Astrocyte (in vitro differentiated cells and primary cell): ENCODE data around the gene DNAJC13. TPM values are rescaled to one million over a fixed set of nuclear protein-coding genes. Genes with fewer than 3 reads are reported as not detected.
A peak's percentile ranks its signal among the peaks of the same experiment; 100 is the strongest.

Experiments
- DNase-seq: peaks from one replicate; pipeline ENCODE4 v3.0.0-alpha.2; 2010; ENCODE audit warnings: low read depth
- FAIRE-seq: peaks from 2 replicates; lab custom pipeline; 2011; peaks lifted over from hg19 to GRCh38; lab: Jason Lieb, UNC
- H2AFZ ChIP-seq: 2 replicates; pipeline ENCODE4 v1.6.0; 2012; ENCODE audit warnings: low read depth, low read length, inconsistent platforms
- H3K27ac ChIP-seq: 2 replicates; pipeline ENCODE4 v1.5.1; 2011; ENCODE audit warnings: low read depth, low read length, inconsistent platforms
- H3K27me3 ChIP-seq: 2 replicates; pipeline ENCODE4 v1.6.0; 2011; ENCODE audit warnings: low read length, inconsistent platforms; ENCODE audit not compliant: insufficient read depth
- H3K36me3 ChIP-seq: 2 replicates; pipeline ENCODE4 v1.5.1; 2011; ENCODE audit warnings: low read length, inconsistent platforms; ENCODE audit not compliant: insufficient read depth
- H3K4me1 ChIP-seq: 2 replicates; pipeline ENCODE4 v1.5.1; 2011; ENCODE audit warnings: low read length, inconsistent platforms; ENCODE audit not compliant: insufficient read depth
- H3K4me2 ChIP-seq: 2 replicates; pipeline ENCODE4 v1.6.0; 2012; ENCODE audit warnings: low read length, inconsistent platforms
- H3K4me3 ChIP-seq: 2 replicates; pipeline ENCODE4 v1.5.1; 2011; ENCODE audit warnings: low read depth, mild to moderate bottlenecking, low read length, inconsistent platforms; ENCODE audit not compliant: insufficient read depth
- H3K79me2 ChIP-seq: 2 replicates; pipeline ENCODE4 v1.6.0; 2012; ENCODE audit warnings: mild to moderate bottlenecking, low read length, inconsistent platforms; ENCODE audit not compliant: insufficient read depth
- H3K9ac ChIP-seq: 2 replicates; pipeline ENCODE4 v1.6.0; 2012; ENCODE audit warnings: mild to moderate bottlenecking, low read length, inconsistent platforms
- H3K9me3 ChIP-seq: 2 replicates; pipeline ENCODE4 v1.5.1; 2012; ENCODE audit warnings: low read depth, mild to moderate bottlenecking, low read length, inconsistent platforms; ENCODE audit not compliant: insufficient read depth
- H4K20me1 ChIP-seq: 2 replicates; pipeline ENCODE4 v1.6.0; 2012; ENCODE audit warnings: low read length, inconsistent platforms; ENCODE audit not compliant: insufficient read depth
- H3K27ac Mint-ChIP-seq: one replicate; pipeline ENCODE4 v1.8.0; 2021; ENCODE audit warnings: mild to moderate bottlenecking, mixed read lengths; ENCODE audit not compliant: unreplicated experiment
- H3K27me3 Mint-ChIP-seq: one replicate; pipeline ENCODE4 v1.8.0; 2021; ENCODE audit warnings: low read depth, mixed read lengths; ENCODE audit not compliant: unreplicated experiment
- H3K36me3 Mint-ChIP-seq: one replicate; pipeline ENCODE4 v1.8.0; 2021; ENCODE audit warnings: low read depth, mixed read lengths; ENCODE audit not compliant: unreplicated experiment
- H3K4me1 Mint-ChIP-seq: one replicate; pipeline ENCODE4 v1.8.0; 2021; ENCODE audit warnings: low read depth, mixed read lengths; ENCODE audit not compliant: unreplicated experiment
- H3K4me3 Mint-ChIP-seq: one replicate; pipeline ENCODE4 v1.8.0; 2021; ENCODE audit warnings: mild to moderate bottlenecking, moderate library complexity, mixed read lengths; ENCODE audit not compliant: unreplicated experiment
- H3K9me3 Mint-ChIP-seq: one replicate; pipeline ENCODE4 v1.8.0; 2021; ENCODE audit warnings: mild to moderate bottlenecking, mixed read lengths; ENCODE audit not compliant: unreplicated experiment
- CTCF ChIP-seq: IDR thresholded peaks from 2 replicates; pipeline ENCODE4 v1.5.1; 2011; ENCODE audit warnings: low read depth, mild to moderate bottlenecking, inconsistent platforms, low read length, moderate library complexity; ENCODE audit not compliant: insufficient read depth
- EZH2 ChIP-seq: IDR thresholded peaks from 2 replicates; pipeline ENCODE4 v1.6.1; 2012; ENCODE audit warnings: mild to moderate bottlenecking, low read length, inconsistent platforms; ENCODE audit not compliant: insufficient read depth
- total RNA-seq: library from RNA; stranded (reverse); gene quantifications from 2 replicates; pipeline ENCODE4 v1.2.1, GENCODE V29; 2021

The DNAJC13 gene
- total RNA-seq, 1 donor from 2014 or later = 38.5 TPM

GRCh38 chr3:132549169-132549568 lies 131.9 kb downstream of the DNAJC13 start:
- no peak overlapping the region for H3K4me2 ChIP-seq
- H3K36me3 Mint-ChIP-seq = no peaks in the 10 kb centered on the region
- H3K79me2 ChIP-seq = no peaks in the 10 kb centered on the region
- H3K4me3 Mint-ChIP-seq = no peak overlapping the region
- no peak overlapping the region for H2AFZ ChIP-seq
- H3K27me3 ChIP-seq = no peaks in the 10 kb centered on the region
- H3K9me3 Mint-ChIP-seq = no peaks in the 10 kb centered on the region
- DNase-seq (no peak), FAIRE-seq (no peak)
- peaks cover 8% of the 10 kb centered on the region for H3K4me1 Mint-ChIP-seq
- H4K20me1 ChIP-seq = no peaks in the 10 kb centered on the region
- H3K9me3 ChIP-seq = no peaks in the 10 kb centered on the region
- H3K27me3 Mint-ChIP-seq = peaks cover 1% of the 10 kb centered on the region
- H3K36me3 ChIP-seq = no peaks in the 10 kb centered on the region
- H3K9ac ChIP-seq = no peak overlapping the region
- peaks cover 23% of the 10 kb centered on the region for H3K4me1 ChIP-seq
- peak overlapping the region; percentile 13 for H3K27ac ChIP-seq
- no peak overlapping the region for H3K27ac Mint-ChIP-seq
- no peak for TF ChIP-seq EZH2
- no peak for TF ChIP-seq CTCF
- H3K4me3 ChIP-seq = no peak overlapping the region

- H3K4me1 ChIP-seq = peaks cover 23% of the 10 kb centered on the region
- no peaks in the 10 kb centered on the region for H3K9me3 ChIP-seq
- H3K36me3 ChIP-seq = no peaks in the 10 kb centered on the region
- no peaks in the 10 kb centered on the region for H3K27me3 ChIP-seq
- Mint-ChIP-seq H3K4me1 (peaks cover 8% of the 10 kb centered on the region), H3K4me3 (no peak overlapping the region), H3K9me3 (no peaks in the 10 kb centered on the region), H3K27me3 (peaks cover 1% of the 10 kb centered on the region), H3K27ac (no peak overlapping the region), H3K36me3 (no peaks in the 10 kb centered on the region)
- TF ChIP-seq EZH2 (no peak), CTCF (no peak)
- peak overlapping the region; percentile 37 for H3K4me2 ChIP-seq
- no peak overlapping the region for H2AFZ ChIP-seq
- no peaks in the 10 kb centered on the region for H4K20me1 ChIP-seq
- peak overlapping the region; percentile 13 for H3K27ac ChIP-seq
- DNase-seq (peak; percentile 84), FAIRE-seq (no peak)
- no peak overlapping the region for H3K4me3 ChIP-seq
- H3K79me2 ChIP-seq = no peaks in the 10 kb centered on the region
- H3K9ac ChIP-seq = no peak overlapping the region
Observed at GRCh38 chr3:132549890-132550578, 132.7 kb downstream of the DNAJC13 start.
